Medulla oblongata (tissue), 1 donor: Measurements from ENCODE around the gene WIPF3.
A peak's percentile ranks its signal among the peaks of the same experiment; 100 is the strongest.

Experiments used
- DNase-seq: peaks from one replicate; pipeline ENCODE4 v3.0.0-alpha.2; 2015; ENCODE audit errors: extremely low spot score

The WIPF3 gene

GRCh38 chr7:29809533-29810155 is 3.3 kb downstream of the WIPF3 start:
- DNase-seq: peak; percentile 15

GRCh38 chr7:29810297-29810696 is 4.0 kb downstream of the WIPF3 start:
- DNase-seq: no peak

GRCh38 chr7:29810813-29811482 is 4.6 kb downstream of the WIPF3 start:
- no peak for DNase-seq

- DNase-seq: peak; percentile 11
Observed at GRCh38 chr7:29811586-29811985, 5.3 kb downstream of the WIPF3 start.

GRCh38 chr7:29812185-29812876 is 6.0 kb downstream of the WIPF3 start:
- no peak for DNase-seq

GRCh38 chr7:29815181-29816105 is 9.1 kb downstream of the WIPF3 start:
- no peak for DNase-seq

- DNase-seq: no peak
Observed at GRCh38 chr7:29818308-29818707, 12.0 kb downstream of the WIPF3 start.

- DNase-seq: no peak
Observed at GRCh38 chr7:29825775-29826529, 19.6 kb downstream of the WIPF3 start.

- DNase-seq: no peak
Observed at GRCh38 chr7:29826530-29826822, 20.2 kb downstream of the WIPF3 start.

- no peak for DNase-seq
Observed at GRCh38 chr7:29826904-29827303, 20.6 kb downstream of the WIPF3 start.

GRCh38 chr7:29831705-29832104 is 25.4 kb downstream of the WIPF3 start:
- DNase-seq: no peak

GRCh38 chr7:29833929-29834328 is 27.6 kb downstream of the WIPF3 start:
- DNase-seq: no peak

GRCh38 chr7:29835718-29836117 is 29.4 kb downstream of the WIPF3 start:
- DNase-seq: no peak

- DNase-seq: no peak
Observed at GRCh38 chr7:29839302-29839701, 33.0 kb downstream of the WIPF3 start.

- no peak for DNase-seq
Observed at GRCh38 chr7:29839921-29840320, 33.6 kb downstream of the WIPF3 start.

- DNase-seq: no peak
Observed at GRCh38 chr7:29840701-29841100, 34.4 kb downstream of the WIPF3 start.

GRCh38 chr7:29841926-29842701 is 35.8 kb downstream of the WIPF3 start:
- DNase-seq: no peak

GRCh38 chr7:29843093-29843492 is 36.8 kb downstream of the WIPF3 start:
- DNase-seq: no peak

GRCh38 chr7:29843726-29844125 is 37.4 kb downstream of the WIPF3 start:
- no peak for DNase-seq

GRCh38 chr7:29844559-29844958 is 38.3 kb downstream of the WIPF3 start:
- no peak for DNase-seq

- DNase-seq: no peak
Observed at GRCh38 chr7:29847496-29847895, 41.2 kb downstream of the WIPF3 start.
